GM18508 (cell line): ENCODE measurements around the gene AGAP3.
"Not testable (repeated sequence)": the region's sequence is repeated elsewhere in the genome, so short reads cannot be mapped to it uniquely, and the experiment has no call there.

Source experiments
- ATAC-seq: cut with Tn5 transposase; IDR thresholded peaks from one replicate; pipeline ENCODE4 v1.9.1; 2021; ENCODE audit warnings: moderate number of reproducible peaks; ENCODE audit not compliant: insufficient read depth, unreplicated experiment

Gene AGAP3

DNA sequence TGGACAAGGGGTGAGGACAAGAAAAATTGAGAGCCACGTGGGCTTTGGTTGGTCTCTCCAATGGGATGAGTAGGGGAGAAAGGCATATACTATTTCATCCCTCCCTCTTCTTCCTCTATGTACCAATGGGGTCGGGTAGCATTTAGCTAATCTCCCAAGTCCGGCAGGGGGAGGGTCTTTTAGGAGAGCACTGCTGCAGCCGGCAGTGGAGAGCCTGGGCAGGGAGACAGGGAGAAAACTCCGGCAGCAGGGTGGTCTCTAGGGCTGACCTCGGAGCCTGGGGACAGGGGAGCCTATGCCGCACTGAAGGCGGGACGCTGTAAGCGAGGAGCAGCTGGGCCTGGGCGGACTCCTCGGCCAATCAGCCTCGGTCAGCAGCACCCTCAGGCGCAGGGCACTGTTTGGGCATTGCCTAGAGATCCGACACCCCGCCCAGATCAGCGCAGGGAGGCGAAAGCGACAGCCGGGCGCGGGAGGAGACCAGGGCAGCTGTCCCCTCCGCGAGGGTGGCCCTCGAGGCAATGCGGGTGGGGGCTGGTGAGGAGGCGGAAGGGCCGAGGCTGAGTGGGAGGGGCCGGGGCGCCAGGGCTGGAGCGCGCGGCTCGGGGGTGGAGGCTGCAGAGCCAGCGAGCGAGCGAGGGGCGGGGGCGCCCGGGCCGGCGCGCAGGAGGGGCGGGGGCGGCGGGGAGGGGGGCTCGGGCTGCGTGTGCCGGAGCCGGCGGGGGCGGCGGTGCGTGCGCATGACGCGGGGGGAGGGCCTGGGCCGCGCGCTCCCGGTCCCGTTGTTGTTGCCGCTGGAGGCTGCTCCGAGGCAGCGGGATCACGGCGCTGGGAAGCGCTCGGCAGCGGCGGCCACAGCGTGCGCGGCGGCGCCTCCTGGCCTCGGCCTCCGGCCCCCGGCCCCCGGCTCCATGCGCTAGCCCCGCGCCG lies at the start of gene AGAP3:
AGAP3 (plus strand) TSS at position 785 of the 930 bp plus-strand sequence. CDS start 267 bp downstream, outside the sequence.
- no peak for ATAC-seq

DNA sequence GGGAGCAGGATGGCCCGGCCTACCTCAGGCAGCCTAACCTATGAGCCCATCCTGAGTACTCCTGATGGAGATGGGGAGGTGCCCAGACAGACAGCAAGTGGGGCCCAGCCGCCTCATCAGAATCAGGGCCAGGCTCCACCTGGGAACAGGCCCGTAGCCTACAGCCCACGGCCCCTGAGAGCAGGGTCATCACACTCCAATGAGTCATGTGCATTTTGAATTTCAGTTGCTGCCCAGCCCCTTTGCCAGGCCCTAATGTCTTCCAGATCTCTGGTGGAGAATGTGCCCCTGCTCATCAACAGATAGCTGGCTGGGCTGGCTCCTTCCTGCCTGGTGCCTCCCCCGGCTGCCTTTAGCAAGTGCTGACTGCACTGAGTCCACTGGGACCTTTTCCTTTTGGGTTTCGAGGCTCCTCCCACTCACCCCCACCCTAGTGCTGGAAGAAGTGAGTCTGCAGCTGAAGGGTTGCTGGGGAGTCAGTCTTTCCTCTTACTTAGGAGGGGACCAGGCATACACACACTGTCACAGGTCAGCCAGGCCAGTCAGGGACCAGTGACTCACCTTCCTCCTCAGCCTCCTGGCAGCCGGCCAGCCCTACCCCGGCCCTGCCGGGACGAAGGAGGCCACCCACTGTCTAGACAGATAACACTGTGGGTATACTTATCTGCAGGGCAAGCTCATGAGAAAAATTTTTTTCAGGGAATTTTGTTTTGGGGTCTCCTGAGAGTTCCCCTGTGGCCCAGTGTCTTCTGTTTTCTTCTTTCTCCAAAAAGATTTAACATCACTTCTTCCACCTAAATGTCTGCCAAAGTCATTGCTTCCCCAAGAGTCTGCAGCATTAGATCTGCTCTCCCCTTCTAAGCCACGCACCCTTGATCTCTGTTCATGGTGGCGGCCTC lies 47.1 kb upstream of the AGAP3 start:
- ATAC-seq, result no peak

DNA sequence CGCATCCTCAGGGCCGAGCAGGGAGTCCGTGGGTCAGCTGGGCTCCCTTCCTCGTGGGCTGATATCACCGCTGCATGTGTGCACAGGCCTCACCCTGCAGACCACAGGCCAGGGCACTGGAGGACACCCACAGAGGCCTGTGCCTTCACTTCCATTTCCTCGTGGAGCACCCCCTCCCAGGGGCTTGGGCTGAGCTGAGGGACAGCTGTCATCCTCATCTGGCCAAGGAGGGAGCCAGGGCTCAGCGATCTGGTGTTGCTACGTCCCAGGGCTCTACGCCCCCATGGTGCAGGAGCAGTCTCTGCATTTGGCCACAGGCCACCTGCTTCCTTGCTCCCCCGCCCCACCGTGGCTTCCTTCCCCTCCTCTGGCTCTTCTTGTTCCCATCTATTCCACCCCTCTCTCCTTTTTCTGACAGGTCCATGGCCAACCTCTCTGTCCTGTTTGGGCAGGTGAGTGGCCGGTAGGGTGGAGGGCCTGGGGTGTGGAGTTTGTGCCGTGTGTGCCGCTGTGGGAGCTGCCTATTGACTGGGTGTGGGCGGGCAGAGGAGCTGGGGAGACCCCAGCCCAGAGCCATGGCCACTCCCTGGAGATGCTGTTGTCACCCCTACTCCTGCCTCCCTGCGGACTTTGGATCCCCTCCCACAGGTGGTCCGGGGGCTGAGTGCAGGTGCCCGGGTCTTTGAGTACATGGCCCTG lies 46.3 kb upstream of the AGAP3 start:
- ATAC-seq, result no peak

DNA sequence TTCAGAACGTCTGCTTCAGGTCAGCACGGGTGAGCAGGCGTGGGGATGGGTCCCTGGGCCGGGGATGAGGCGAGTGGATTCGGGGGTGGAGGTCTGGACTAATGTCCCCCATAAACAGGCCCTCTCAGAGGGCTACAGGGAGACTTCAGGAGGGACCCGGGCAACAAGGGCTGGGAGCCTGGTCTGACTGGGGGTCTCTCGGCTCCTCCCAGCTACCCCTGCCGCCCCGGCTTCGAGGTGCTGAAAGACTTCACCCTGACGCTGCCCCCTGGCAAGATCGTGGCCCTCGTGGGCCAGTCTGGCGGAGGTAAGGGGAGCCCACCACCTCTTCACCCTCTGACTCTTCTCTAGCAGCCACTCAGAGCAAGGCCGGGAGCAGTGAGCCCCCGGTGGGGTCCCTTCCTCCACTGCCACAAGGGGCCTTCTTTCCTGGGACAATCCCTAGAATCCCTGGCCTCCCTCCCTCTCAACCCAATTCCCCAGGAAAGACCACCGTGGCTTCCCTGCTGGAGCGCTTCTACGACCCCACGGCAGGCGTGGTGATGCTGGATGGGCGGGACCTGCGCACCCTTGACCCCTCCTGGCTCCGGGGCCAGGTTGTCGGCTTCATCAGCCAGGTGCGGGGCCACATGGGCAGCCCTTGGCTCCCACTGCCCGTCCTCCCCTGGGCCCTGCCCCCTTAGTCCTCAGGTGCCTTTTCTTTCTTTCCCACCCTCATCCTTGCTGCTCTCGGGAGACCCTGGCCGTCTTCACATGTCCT lies 45.5 kb upstream of the AGAP3 start:
- no peak for ATAC-seq

DNA sequence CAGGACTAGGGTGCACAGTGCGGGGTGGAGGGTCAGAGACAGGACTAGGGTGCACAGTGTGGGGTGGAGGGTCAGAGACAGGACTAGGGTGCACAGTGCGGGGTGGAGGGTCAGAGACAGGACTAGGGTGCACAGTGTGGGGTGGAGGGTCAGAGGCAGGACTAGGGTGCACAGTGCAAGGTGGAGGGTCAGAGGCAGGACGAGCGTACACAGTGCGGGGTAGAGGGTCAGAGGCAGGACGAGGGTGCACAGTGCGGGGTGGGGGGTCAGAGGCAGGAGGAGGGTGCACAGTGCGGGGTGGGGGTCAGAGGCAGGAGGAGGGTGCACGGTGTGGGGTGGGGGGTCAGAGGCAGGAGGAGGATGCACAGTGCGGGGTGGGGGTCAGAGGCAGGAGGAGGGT lies 42.8 kb upstream of the AGAP3 start:
- ATAC-seq, result not testable (repeated sequence)

DNA sequence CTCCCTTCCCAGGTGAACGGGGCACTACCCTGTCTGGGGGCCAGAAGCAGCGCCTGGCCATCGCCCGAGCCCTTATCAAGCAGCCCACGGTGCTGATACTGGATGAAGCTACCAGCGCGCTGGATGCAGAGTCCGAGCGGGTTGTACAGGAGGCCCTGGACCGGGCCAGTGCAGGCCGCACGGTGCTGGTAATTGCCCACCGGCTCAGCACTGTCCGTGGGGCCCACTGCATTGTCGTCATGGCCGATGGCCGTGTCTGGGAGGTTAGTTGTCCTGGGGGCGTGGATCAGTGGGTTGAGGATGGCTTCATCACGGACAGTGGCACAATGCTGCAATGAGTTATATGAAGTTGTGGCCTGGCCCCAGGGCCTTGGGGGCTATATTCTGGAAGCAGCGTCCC lies 42.3 kb upstream of the AGAP3 start:
- no peak for ATAC-seq

DNA sequence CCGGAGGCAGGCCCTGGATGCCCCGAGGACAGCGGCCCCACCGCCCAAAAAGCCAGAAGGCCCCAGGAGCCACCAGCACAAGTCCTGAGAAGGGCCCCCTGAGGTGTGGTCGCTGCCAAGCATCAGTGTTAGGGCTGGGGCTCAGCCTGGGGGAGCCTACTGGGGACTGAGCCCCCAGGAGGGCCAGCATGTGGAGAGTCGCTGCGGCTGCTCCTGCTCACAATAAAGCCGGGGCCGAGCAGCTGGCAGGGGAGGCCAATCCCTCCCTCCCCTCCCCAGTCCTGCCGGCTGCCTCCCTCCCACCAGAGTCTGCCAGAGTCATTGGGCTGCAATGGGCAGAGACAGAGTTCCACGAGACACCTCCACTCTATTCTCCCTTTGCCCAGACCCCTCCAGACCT lies 41.0 kb upstream of the AGAP3 start:
- no peak for ATAC-seq

DNA sequence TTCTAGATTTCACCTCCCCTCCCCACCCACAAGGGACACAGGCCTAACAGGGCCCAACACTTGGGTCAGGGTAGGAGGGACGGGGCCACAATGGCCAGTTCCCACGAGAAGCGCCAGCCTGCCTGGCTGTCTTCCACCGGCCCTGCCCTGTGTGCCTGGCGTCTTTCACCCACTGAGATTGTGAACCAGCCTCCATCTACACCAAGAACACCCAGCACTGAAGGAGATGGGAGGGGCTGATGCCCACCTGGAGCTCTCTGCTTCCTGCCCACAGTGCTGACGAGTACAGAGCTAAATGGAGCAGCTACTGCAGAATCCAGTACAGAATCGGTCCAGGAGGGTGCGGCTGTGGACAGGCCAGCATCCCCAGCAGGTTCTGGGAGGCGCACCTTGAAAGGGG lies 40.3 kb upstream of the AGAP3 start:
- ATAC-seq, result no peak

DNA sequence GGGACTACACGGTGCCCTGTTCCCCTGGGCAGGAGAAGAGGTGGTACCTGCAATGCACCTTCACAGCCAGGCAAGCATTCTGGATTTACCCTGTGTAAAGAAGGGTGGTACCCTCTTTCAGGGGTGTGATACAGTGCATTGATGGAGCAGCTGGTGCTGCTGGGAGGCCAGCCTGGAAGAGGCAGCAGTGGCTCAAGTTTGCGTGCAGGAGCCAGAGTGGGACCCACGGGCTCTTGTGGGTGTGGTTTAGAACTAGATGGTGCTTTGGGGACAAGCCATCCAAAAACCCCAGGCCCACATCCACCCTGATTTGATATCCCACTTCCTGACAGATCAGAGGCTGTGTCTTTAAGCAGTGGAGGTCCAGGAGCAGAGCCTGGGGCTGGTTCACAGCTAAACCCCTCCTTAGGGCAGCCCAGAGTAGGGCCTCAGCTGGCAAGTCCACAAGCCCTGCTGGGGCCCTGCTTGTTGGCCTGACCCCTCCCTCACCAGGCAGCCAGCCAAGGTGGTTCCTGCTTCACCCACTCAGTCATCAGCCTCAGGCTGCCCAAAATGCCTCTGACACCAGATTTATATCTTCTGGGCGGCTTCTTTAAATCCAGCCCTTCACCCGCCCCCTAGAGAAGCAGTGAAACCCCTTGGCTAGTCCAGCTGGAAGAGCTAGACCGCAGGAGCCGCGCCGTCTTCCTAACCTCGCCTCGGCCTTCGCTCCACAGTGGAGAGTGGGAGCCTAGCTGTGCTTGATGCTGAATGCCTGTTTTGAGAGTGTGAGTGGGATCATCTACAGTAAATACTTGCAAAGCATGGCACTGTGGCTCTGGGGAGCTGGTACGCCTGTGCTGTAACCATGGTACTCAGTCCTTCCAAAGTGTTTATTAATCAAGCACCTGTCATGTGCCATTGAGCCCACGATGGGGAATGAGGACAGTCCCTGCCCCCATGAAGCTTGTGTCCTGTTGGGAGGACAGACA lies 39.4 kb upstream of the AGAP3 start:
- no peak for ATAC-seq

DNA sequence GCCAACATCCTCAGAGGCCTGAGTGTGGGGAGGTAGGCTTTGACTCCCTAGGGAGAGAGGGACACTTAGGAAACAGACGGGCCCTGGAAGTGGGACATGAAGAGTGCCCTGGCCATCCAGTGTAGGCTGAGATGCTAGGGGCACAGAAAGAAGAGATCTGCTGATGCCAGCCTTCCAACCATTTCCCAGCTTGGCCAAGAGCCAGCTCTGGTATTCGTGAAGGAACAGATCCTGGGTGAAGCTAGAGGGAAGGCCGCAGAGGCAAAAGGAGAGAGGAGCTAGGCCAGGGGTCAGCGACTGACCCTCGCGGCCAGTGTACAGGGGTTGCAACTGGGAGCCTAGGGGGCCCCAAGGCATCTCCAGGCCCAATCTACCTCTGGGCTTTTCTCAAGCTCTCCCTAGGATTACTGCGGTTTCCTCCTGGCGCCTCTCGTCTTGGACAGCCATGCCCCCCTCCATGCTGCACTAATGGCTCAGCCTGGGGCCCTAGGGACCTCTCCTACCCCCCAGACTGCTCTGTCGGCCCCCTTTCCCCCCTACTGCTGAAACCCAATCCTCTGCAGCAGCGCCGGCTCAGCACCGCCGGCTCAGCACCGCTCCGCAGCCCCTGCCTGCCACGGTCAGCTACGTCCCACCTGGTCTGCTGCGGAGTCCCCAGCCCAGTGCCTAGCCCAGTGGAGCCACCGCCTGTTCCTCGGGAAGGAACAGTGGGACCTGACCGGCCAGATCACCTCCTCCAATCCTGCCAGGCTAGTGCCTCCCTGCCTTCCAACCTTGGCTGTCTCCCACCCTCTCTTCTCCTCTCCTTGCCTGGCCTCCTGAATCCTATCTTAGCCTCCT lies 38.1 kb upstream of the AGAP3 start, which contains the start of gene ASIC3:
ASIC3 (plus strand) TSS at position 556 of the 840 bp plus-strand sequence. CDS start 355 bp downstream, outside the sequence.
- no peak for ATAC-seq

DNA sequence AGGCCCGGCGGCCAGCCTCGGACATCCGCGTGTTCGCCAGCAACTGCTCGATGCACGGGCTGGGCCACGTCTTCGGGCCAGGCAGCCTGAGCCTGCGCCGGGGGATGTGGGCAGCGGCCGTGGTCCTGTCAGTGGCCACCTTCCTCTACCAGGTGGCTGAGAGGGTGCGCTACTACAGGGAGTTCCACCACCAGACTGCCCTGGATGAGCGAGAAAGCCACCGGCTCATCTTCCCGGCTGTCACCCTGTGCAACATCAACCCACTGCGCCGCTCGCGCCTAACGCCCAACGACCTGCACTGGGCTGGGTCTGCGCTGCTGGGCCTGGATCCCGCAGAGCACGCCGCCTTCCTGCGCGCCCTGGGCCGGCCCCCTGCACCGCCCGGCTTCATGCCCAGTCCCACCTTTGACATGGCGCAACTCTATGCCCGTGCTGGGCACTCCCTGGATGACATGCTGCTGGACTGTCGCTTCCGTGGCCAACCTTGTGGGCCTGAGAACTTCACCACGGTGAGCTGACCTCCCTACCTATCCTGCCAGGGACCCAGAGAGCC lies 37.3 kb upstream of the AGAP3 start:
- ATAC-seq, result no peak

DNA sequence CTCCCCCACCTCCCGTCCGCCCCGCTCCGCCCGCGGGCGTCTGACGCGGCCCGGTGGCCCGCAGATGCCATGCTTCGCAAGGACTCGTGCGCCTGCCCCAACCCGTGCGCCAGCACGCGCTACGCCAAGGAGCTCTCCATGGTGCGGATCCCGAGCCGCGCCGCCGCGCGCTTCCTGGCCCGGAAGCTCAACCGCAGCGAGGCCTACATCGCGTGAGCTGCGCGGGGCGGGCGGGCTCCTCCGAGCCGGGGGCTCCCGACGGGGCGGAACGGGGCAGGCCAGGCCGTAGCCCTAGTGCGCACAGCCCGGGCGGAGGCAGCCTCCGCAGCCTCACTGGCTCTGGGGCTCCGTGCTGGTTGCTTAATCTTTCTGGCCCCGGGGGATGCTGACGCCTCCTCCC lies 35.2 kb upstream of the AGAP3 start:
- ATAC-seq, result no peak

DNA sequence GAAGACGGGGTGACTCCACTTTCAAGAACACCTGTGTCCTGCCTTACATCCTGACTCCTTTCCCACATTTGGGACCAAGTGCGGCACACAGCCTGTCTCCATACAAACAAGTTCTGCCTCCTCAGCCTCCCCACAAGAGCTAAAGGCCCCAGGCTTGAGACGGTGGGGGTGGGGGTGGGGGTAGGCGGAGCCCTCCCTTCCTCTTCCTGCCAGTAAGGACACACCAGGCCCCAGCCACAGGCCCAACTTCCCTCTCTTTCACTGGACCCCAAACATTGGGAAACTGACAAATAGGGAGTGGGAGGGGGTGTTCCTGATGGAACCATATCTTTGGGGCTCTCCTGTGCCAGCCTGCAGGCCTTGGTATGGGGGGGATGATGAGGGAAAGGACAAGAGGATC lies 33.2 kb upstream of the AGAP3 start:
- ATAC-seq, result no peak

DNA sequence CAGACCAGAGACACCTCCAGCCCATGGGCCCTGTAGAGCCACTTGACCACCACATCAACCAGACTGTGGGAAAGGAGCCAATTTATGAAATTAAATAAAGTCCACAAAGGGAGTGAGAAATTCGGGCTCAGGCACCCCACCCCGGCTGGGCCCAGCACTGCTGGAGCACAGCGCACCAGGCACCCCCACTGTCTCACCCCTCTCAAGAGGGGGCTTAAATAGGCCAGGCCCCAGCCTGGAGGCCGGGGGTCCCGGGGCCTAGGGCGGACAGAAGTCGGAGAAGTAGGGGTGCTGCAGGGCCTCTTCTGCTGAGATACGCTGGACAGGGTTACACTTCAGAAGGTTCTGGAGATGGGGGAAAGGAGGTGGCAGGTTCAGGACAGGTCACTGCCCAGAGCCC lies 32.5 kb upstream of the AGAP3 start:
- no peak for ATAC-seq

DNA sequence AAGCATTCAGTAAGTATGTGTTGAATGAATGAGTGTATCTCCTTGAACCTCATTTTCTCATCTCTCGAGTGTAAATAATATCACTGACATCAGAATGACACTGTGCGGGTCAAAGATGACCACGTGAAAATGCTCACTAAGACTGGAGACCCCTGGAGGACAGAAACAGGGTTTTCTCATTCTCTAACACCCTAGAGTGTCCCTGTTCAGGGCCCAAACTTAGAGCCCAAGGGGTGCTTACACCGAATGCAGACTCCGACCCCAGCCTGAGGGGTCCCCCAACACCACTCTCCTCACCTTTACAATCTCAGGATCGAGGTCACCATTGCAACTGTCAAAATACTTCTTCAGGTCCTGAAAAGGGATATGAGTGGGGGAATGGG lies 30.0 kb upstream of the AGAP3 start:
- no peak for ATAC-seq

DNA sequence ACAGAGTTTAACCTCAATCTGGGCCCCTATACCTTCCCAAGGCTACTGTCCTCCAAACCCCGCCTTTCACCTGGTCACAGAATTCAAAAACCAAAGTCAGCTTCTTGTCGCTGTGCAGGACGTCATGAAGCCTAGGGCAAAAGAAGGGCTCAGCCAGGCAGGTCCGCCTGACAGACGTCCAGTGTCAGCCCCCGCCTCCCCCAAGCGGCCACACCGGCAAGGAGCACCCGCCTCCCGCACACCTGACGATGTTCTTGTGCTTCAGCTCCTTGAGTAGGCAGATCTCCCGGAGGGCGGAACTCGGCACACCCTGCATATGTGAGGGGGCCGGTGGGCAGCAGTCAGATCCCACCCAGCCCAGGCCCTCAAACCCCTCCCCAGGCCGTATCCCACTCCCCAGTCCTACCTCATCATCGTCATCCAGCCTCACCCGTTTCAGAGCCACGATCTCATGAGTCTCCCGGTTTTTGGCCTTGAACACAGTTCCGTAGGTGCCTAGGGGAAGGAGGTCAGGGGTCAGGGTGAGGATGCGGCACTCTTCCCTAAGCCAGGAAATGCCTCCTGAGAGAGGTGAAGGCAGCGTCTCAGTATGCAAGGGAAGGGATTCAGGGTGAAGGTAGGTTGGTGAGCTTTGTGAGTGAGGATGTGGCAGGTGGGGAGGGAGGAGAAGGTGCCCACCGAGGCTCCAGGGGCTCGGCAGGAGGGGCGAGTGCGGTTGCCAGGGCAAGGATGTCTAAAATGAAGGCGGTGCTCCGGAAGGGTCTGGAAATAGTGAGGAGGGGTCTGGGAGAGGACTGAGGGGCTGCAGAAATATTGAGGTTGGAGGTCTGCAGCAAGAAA lies 29.4 kb upstream of the AGAP3 start:
- ATAC-seq, result no peak
